Adrenal gland (tissue), 5 donors: Measurements from ENCODE around the gene SF3A1.

Experiments used
- POLR2A ChIP-seq, 2 donors: fragments of 450-650 bp; IDR thresholded peaks; one replicate each; pipeline ENCODE4 v1.6.1; 2017; ENCODE audit warnings: antibody characterized with exemption in 2 of 2, mild to moderate bottlenecking in 2 of 2, moderate library complexity in 1 of 2
- TF ChIP-seq, protein P1 (sequence below), 6 experiments: fragments of 450-650 bp in 4 of 6; fragments of 200-600 bp in 2 of 6; sonication (generic) in 1 of 6; IDR thresholded peaks; 1 replicate in 5 of 6; 2 replicates in 1 of 6; pipeline versions ENCODE4 v1.5.1 to v1.8.0; 2016 to 2021; ENCODE audit warnings: antibody characterized with exemption in 6 of 6, mild to moderate bottlenecking in 2 of 6, moderate library complexity in 1 of 6
- donor health status: DM: no; HTN: no; CAD: no.

DNA sequence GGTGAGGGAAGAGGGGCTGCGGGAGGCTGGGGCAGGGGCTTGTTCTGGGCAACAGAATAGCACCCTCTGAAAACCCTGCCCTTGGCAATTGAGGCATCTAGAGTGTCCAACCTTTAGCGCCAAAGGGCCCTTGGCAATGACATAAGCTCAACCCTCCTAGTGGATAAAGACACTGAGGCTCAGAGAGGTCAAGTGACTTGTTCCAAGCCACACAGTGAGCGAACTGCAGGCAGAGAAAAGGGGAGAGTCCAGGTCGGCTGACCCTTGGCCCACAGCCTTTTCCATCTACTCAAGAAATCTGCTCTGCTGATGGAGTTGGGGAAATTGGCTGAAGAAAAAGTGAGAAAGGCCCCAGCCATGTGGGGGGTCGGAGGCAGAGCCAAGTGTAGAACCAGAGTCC, 43.0 kb upstream of the SF3A1 start:
- TF ChIP-seq, protein P1, sequence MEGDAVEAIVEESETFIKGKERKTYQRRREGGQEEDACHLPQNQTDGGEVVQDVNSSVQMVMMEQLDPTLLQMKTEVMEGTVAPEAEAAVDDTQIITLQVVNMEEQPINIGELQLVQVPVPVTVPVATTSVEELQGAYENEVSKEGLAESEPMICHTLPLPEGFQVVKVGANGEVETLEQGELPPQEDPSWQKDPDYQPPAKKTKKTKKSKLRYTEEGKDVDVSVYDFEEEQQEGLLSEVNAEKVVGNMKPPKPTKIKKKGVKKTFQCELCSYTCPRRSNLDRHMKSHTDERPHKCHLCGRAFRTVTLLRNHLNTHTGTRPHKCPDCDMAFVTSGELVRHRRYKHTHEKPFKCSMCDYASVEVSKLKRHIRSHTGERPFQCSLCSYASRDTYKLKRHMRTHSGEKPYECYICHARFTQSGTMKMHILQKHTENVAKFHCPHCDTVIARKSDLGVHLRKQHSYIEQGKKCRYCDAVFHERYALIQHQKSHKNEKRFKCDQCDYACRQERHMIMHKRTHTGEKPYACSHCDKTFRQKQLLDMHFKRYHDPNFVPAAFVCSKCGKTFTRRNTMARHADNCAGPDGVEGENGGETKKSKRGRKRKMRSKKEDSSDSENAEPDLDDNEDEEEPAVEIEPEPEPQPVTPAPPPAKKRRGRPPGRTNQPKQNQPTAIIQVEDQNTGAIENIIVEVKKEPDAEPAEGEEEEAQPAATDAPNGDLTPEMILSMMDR (IDR thresholded peaks at IDR 0.05), result no peak
- no peak for TF ChIP-seq POLR2A (IDR thresholded peaks at IDR 0.05)
